ENCODE data around the gene CYSTM1.

DNA sequence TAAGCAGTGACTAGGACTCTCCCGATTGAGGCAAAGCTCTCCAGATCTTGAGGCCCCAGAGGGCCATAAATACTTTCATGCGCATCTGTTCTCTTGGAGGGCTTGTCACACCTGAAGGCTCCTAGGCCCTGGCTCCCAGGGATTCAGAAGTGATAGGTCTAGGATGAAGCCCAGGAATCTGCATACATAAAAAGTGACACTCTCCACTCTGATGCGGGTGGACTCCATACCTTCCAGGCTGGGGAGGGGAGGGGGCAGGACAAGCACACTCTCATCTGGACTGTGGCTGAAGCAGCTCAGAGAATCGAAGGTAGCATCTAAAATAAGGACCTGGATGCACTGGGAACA, 9.1 kb upstream of the CYSTM1 start:
- TF ChIP-seq, protein P1, sequence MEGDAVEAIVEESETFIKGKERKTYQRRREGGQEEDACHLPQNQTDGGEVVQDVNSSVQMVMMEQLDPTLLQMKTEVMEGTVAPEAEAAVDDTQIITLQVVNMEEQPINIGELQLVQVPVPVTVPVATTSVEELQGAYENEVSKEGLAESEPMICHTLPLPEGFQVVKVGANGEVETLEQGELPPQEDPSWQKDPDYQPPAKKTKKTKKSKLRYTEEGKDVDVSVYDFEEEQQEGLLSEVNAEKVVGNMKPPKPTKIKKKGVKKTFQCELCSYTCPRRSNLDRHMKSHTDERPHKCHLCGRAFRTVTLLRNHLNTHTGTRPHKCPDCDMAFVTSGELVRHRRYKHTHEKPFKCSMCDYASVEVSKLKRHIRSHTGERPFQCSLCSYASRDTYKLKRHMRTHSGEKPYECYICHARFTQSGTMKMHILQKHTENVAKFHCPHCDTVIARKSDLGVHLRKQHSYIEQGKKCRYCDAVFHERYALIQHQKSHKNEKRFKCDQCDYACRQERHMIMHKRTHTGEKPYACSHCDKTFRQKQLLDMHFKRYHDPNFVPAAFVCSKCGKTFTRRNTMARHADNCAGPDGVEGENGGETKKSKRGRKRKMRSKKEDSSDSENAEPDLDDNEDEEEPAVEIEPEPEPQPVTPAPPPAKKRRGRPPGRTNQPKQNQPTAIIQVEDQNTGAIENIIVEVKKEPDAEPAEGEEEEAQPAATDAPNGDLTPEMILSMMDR (IDR thresholded peaks at IDR 0.05; ENCODE audit: low read depth, low read length, missing input control): no peak
- TF ChIP-seq RAD21 (IDR thresholded peaks at IDR 0.05) (no peak), YY1 (IDR thresholded peaks at IDR 0.05) (no peak)
